Sigmoid colon (tissue), 7 donors: ENCODE data around the gene MRPS21. TPM values are rescaled to one million over a fixed set of nuclear protein-coding genes. Genes with fewer than 3 reads are reported as not detected.
"Not testable (repeated sequence)": the region's sequence is repeated elsewhere in the genome, so short reads cannot be mapped to it uniquely, and the experiment has no call there.

Experiments
- DNase-seq: peaks from one replicate; pipeline ENCODE4 v3.0.0-alpha.2; 2019
- H3K27ac ChIP-seq, 4 donors: fragments of 200-600 bp; sonication (generic); one replicate each; pipeline ENCODE4 v1.5.1; 2016 to 2019; ENCODE audit warnings: mild to moderate bottlenecking in 1 of 4
- H3K27me3 ChIP-seq, 3 donors: fragments of 200-600 bp; sonication (generic); one replicate each; pipeline ENCODE4 v1.5.1; 2019; ENCODE audit warnings: mild to moderate bottlenecking in 1 of 3
- H3K36me3 ChIP-seq, 4 donors: fragments of 200-600 bp; sonication (generic); one replicate each; pipeline ENCODE4 v1.5.1; 2016 to 2019
- H3K4me1 ChIP-seq, 4 donors: fragments of 200-600 bp; sonication (generic); one replicate each; pipeline ENCODE4 v1.5.1; 2017 to 2019
- H3K4me3 ChIP-seq, 4 donors: fragments of 200-600 bp; sonication (generic); one replicate each; pipeline ENCODE4 v1.5.1; 2017 to 2019; ENCODE audit warnings: mild to moderate bottlenecking in 2 of 4, moderate library complexity in 1 of 4
- H3K9me3 ChIP-seq, 4 donors: fragments of 200-600 bp in 3 of 4; sonication (generic) in 3 of 4; one replicate each; pipeline versions ENCODE4 v1.5.1 to v1.6.1; 2013 to 2019
- EP300 ChIP-seq, 4 donors: sonication (generic); formaldehyde crosslinking; IDR thresholded peaks; one replicate each; pipeline ENCODE4 v1.6.1; 2017; ENCODE audit warnings: antibody characterized with exemption in 4 of 4
- POLR2A ChIP-seq, 2 donors: fragments of 450-650 bp; IDR thresholded peaks; one replicate each; pipeline ENCODE4 v1.6.1; 2016; ENCODE audit warnings: antibody characterized with exemption in 2 of 2, mild to moderate bottlenecking in 2 of 2, moderate library complexity in 2 of 2
- POLR2AphosphoS5 ChIP-seq, 4 donors: sonication (generic); formaldehyde crosslinking; IDR thresholded peaks; one replicate each; pipeline ENCODE4 v1.6.1; 2017; ENCODE audit warnings: antibody characterized with exemption in 4 of 4
- WGBS, 2 donors: extraction: QIAGEN DNeasy Blood & Tissue Kit; methylation state at CpG; one replicate each; pipeline ENCODE4 v1.1.7; 2013; 5-methylcytosine and 5-hydroxymethylcytosine counted together
- intact Hi-C: fragments of 100-400 bp; cut with DNase I; formaldehyde crosslinking; loops from one replicate; pipeline ENCODE4 v1.15.1; 2023
- polyA plus RNA-seq, 3 donors: library from polyadenylated mRNA; stranded (reverse); fragments of 200-250 nt; gene quantifications; one replicate each; pipeline ENCODE4 v1.2.3, GENCODE V29; 2013
- total RNA-seq, 4 donors: library from RNA; depleted of rRNA; stranded (reverse); fragments of >200 nt; gene quantifications; one replicate each; pipeline ENCODE4 v1.1.0, GENCODE V29; 2016
- TF ChIP-seq, protein P1 (sequence below), 4 experiments: fragments of 450-650 bp in 3 of 4; fragments of 200-600 bp in 1 of 4; IDR thresholded peaks; one replicate each; pipeline ENCODE4 v1.5.1; 2016 to 2019; ENCODE audit warnings: antibody characterized with exemption in 4 of 4, mild to moderate bottlenecking in 3 of 4, moderate library complexity in 2 of 4
- donor health status: healthy with polysubstance abuse.
- donor health status: Bipolar disorder and iron deficiency.
- donor health status: healthy.

Gene MRPS21
- total and polyA plus RNA-seq, 7 donors = 36.8 to 94.3 (median 64.3) TPM

DNA sequence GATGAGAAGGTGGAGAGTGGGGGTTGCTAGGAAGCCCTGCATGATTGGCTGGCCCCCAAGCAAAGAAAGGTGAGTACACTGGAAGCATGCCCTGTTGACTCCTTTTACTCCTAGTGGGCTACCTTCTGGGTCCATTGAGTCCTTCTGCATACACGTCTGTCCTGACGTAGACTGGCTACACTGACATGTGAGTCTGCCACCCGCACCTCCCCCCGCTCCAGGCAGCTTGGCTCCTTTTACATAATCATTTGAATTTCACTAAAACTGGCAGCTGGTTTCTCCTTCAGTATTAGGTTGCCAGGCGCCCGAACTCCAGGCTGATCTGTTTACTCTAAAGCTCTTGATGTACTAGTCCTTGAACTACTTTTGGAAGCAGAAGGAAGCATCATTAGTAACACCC lies 8.7 kb downstream of the MRPS21 start:
- intact Hi-C loops = no loop called here
- WGBS, 2 donors = 91 to 95% methylated on average over 6 of the region's 6 CpGs
- H3K27ac ChIP-seq = peak overlapping the region in 1 of 4 donors; percentile 69
- peaks cover 7 to 72% (median 20%) of the 10 kb centered on the region in 4 donors for H3K36me3 ChIP-seq
- H3K9me3 ChIP-seq = no peaks in the 10 kb centered on the region
- no peak for DNase-seq
- no peaks in the 10 kb centered on the region for H3K4me1 ChIP-seq
- no peak overlapping the region for H3K4me3 ChIP-seq
- no peaks in the 10 kb centered on the region for H3K27me3 ChIP-seq
- TF ChIP-seq POLR2A (IDR thresholded peaks at IDR 0.05) (no peak), EP300 (IDR thresholded peaks at IDR 0.05) (no peak), POLR2AphosphoS5 (IDR thresholded peaks at IDR 0.05) (no peak)
- TF ChIP-seq, protein P1, sequence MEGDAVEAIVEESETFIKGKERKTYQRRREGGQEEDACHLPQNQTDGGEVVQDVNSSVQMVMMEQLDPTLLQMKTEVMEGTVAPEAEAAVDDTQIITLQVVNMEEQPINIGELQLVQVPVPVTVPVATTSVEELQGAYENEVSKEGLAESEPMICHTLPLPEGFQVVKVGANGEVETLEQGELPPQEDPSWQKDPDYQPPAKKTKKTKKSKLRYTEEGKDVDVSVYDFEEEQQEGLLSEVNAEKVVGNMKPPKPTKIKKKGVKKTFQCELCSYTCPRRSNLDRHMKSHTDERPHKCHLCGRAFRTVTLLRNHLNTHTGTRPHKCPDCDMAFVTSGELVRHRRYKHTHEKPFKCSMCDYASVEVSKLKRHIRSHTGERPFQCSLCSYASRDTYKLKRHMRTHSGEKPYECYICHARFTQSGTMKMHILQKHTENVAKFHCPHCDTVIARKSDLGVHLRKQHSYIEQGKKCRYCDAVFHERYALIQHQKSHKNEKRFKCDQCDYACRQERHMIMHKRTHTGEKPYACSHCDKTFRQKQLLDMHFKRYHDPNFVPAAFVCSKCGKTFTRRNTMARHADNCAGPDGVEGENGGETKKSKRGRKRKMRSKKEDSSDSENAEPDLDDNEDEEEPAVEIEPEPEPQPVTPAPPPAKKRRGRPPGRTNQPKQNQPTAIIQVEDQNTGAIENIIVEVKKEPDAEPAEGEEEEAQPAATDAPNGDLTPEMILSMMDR (IDR thresholded peaks at IDR 0.05) = no peak

DNA sequence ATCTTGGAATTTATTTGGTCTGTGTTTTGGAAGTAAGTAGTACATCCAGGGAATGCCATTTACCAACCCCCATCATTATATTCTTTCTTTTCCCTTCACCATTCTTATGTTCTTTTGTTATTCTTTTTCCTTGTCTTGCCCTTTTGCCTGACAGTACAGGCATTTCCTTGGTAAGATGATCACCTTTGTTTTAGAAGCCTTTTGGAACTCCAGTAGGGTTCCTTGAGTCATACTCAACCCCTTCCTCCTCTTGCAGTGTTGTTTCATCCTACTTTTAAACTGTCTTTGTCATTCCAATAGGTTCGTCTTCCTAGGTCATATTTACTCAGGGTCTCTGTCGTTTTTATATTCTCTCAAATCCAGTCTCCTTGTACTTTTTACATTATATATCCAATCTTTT lies 9.2 kb downstream of the MRPS21 start:
- TF ChIP-seq EP300 (IDR thresholded peaks at IDR 0.05) (no peak), POLR2A (IDR thresholded peaks at IDR 0.05) (no peak), POLR2AphosphoS5 (IDR thresholded peaks at IDR 0.05) (no peak)
- TF ChIP-seq, protein P1 (IDR thresholded peaks at IDR 0.05) = no peak
- Histone ChIP-seq H3K4me3 (no peak overlapping the region), H3K27ac (peak overlapping the region in 1 of 4 donors; percentile 69), H3K9me3 (no peaks in the 10 kb centered on the region), H3K36me3 (peaks cover 7 to 73% (median 19%) of the 10 kb centered on the region in 4 donors), H3K27me3 (no peaks in the 10 kb centered on the region), H3K4me1 (no peaks in the 10 kb centered on the region)
- intact Hi-C loops = no loop called here
- 80 to 90% methylated on average over 2 of the region's 2 CpGs for WGBS, 2 donors
- no peak for DNase-seq

DNA sequence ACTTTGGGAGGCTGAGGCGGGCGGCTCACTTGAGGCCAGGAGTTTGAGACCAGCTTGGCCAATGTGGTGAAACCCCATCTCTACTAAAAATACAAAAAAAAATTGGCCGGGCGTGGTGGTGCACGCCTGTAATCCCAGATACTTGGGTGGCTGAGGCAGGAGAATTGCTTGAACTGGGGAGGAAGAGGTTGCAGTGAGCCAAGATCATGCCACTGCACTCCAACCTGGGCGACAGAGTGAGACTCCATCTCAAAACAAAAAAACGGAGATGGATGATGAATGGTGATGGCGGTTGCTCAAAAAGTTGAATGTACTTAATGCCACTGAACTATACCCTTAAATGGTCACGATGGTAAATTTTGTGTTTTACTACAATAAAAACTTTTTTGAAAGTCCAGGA lies 14.9 kb downstream of the MRPS21 start:
- H3K27me3 ChIP-seq, H3K27ac ChIP-seq, intact Hi-C loops, H3K4me3 ChIP-seq, H3K4me1 ChIP-seq, H3K9me3 ChIP-seq, DNase-seq: not testable (repeated sequence)
- H3K36me3 ChIP-seq = peaks cover 0 to 31% (median 0%) of the 10 kb centered on the region in 4 donors
- 95 to 97% methylated on average over 9 of the region's 9 CpGs for WGBS, 2 donors

DNA sequence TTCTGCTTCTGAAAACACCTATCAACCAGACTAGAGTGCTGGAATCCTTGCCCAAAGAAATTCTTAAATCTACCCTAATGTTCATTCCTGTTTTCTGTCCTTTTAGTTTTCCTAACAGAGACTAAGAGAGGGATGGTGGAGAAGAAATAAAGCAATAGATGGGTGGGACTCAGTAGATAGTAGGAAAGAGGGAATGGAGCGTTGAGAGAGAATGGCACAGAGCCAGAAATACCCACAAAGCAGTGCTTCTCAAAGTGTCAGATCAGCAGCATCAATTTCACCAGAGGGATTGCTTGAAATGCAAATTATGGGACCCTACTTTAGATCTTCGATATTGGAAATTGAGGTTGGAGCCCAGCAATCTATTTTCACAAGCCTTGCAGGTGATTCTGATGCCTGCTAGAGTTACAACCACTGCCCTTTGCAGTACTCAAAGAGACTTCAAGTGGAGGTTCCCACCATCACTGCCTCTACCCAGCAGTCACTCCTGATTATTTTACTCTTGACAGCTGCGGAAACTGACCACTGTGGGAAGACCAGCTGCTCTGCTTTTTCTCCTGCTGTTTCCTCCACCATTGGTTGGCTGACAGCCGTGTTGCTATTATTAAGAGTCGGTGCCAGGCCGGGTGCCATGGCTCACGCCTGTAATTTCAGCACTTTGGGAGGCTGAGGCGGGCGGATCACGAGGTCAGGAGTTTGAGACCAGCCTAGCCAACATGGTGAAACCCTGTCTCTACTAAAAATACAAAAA lies 16.3 kb downstream of the MRPS21 start:
- no peaks in the 10 kb centered on the region for H3K27me3 ChIP-seq
- H3K36me3 ChIP-seq = peaks cover 0 to 22% (median 0%) of the 10 kb centered on the region in 4 donors
- no peaks in the 10 kb centered on the region for H3K9me3 ChIP-seq
- no peak overlapping the region for H3K27ac ChIP-seq
- H3K4me3 ChIP-seq = no peak overlapping the region
- H3K4me1 ChIP-seq = no peaks in the 10 kb centered on the region
- WGBS, 2 donors = 67 to 88% methylated on average over 10 of the region's 10 CpGs
- intact Hi-C loops = no loop called here
- TF ChIP-seq POLR2A (IDR thresholded peaks at IDR 0.05) = no peak
- TF ChIP-seq, protein P1 (IDR thresholded peaks at IDR 0.05) = no peak
- no peak for TF ChIP-seq POLR2AphosphoS5 (IDR thresholded peaks at IDR 0.05)
- TF ChIP-seq EP300 (IDR thresholded peaks at IDR 0.05) = no peak
- DNase-seq = no peak

DNA sequence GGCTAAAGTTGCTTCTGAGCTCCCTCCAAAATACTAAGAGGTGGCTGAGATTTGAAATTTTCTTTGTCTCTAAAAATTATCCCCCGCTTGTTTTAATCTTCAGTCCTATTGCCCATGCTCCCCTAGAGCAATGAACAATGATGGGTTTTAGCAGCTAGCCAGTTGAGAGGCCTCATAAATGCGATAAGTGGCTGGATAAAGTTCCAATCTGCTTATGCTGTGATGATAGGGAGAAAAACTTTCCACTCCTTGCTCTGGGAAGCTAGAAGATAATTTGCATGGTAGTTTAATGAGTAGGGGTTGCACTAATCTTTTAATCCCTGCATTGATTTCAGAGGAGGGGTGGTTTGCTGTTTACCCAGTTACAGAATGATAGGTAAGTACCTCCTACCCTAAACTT lies 18.1 kb downstream of the MRPS21 start:
- no peak overlapping the region for H3K4me3 ChIP-seq
- no peaks in the 10 kb centered on the region for H3K27me3 ChIP-seq
- intact Hi-C loops = no loop called here
- H3K27ac ChIP-seq = no peak overlapping the region
- no peaks in the 10 kb centered on the region for H3K9me3 ChIP-seq
- no peaks in the 10 kb centered on the region for H3K4me1 ChIP-seq
- no peak for DNase-seq
- TF ChIP-seq EP300 (IDR thresholded peaks at IDR 0.05) (no peak), POLR2A (IDR thresholded peaks at IDR 0.05) (no peak), POLR2AphosphoS5 (IDR thresholded peaks at IDR 0.05) (no peak)
- TF ChIP-seq, protein P1 (IDR thresholded peaks at IDR 0.05) = no peak
- peaks cover 0 to 17% (median 0%) of the 10 kb centered on the region in 4 donors for H3K36me3 ChIP-seq
- WGBS, 2 donors = 92 to 93% methylated on average over 2 of the region's 2 CpGs

DNA sequence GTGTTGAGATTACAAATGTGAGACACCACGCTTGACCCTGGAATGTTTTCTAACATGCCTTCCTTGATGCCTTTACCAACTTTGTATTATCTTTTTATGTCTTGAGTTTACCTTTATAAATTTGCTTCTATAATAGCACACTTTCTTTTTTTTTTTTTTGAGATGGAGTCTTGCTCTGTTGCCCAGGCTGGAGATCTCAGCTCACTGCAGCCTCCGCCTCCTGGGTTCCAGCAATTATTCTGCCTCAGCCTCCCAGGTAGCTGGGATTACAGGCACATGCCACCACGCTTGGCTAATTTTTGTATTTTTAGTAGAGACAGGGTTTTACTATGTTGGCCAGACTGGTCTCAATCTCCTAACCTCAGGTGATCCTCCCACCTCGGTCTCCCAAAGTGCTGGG lies 21.0 kb downstream of the MRPS21 start:
- DNase-seq, H3K27me3 ChIP-seq, H3K9me3 ChIP-seq, H3K4me1 ChIP-seq, H3K4me3 ChIP-seq, intact Hi-C loops, H3K27ac ChIP-seq, H3K36me3 ChIP-seq: not testable (repeated sequence)
- 94 to 98% methylated on average over 4 of the region's 4 CpGs for WGBS, 2 donors
